ENCODE data around the gene C1QL1.

C1QL1 gene

GRCh38 chr17:44912763-44913544 lies 55.1 kb downstream of the C1QL1 start:
- DNase-seq = no peak

DNA sequence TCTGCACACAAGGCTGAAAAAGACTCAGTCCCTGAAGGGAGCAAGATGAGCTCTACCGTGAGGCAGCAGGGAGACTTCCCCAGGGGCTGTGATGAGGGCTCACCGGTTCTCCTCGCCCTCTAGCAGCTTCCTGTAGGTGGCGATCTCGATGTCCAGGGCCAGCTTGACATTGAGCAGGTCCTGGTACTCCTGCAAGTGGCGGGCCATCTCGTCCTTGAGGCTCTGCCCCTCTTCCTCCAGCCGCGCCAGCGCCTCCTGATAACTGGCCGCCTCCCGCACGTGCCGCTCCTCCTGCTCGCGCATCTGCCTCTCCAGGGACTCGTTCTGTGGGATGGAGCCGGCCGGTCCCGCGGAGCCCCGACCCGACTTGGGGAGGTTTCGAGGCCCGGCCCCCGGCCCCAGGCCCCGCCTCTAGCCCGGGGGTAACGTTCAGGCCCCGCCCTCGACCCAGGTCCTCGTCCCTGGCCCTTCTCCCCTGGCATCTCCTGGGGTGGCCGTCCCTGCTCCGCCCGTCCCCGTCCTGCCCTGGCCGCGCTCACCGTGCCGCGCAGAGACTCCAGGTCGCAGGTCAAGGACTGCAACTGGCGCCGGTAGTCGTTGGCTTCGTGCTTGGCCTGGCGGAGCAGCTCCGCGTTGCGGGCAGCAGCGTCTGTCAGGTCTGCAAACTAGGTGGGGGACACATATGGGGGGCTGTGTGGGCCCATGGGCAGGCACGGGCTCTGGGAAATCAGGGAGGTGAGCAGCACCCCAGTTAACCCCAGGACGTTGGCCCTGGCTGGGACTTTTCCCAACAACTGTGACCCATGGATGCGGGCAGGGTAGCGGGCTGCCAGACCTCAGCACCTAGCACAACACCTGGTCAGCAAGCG lies 56.7 kb downstream of the C1QL1 start:
- no peak for DNase-seq

- DNase-seq = no peak
Measured at GRCh38 chr17:44910231-44911106, 57.6 kb downstream of the C1QL1 start.

All from NCI-H187 (cell line).